GM12874 (cell line): Measurements from ENCODE around the gene BBLN.

Source experiments
- CTCF ChIP-seq: IDR thresholded peaks from 2 replicates; pipeline ENCODE4 v1.5.1; 2011; ENCODE audit warnings: low read depth, mild to moderate bottlenecking, control low read depth, low read length, moderate library complexity; ENCODE audit not compliant: insufficient read depth

Gene BBLN

GRCh38 chr9:128153060-128153946 lies 6.8 kb upstream of the BBLN start:
- no peak for TF ChIP-seq CTCF

- no peak for TF ChIP-seq CTCF
These were observed 5.9 kb upstream of the BBLN start for GRCh38 chr9:128153947-128154695.

GRCh38 chr9:128155736-128156500 lies 4.1 kb upstream of the BBLN start:
- TF ChIP-seq CTCF: no peak

DNA sequence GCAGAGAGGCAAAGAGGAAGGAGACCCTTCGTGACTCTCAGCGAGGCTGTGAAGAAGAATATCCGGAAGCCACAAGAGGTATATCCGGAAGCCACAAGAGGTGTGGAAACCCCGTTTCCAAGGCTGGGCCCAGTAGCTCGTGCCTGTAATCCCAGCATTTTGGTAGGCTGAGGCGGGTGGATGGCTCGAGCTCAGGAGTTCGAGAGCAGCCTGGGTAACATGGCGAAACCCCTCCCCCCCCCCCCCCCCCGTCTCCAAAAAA lies 612 bp upstream of the BBLN start:
- TF ChIP-seq CTCF: no peak

DNA sequence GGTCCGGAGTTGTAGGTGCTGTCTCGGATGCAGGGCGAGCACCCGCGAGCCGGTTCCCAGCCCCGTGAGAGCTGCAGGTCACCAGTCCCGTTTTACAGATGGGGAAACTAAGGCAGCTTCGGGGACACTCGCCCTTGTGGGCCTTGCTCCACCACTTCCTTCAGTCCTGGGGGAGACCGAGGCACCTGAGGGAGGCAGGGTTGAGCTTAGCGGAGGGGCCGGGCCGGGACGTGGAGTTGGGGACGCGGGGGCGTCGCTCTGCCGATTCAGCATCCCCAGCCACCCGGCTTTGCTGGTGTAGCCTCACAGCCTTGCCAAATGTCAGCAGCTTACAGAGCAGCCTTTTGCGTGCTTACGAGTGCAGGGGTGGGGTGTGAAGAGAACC lies 530 bp downstream of the BBLN start:
- TF ChIP-seq CTCF: no peak

DNA sequence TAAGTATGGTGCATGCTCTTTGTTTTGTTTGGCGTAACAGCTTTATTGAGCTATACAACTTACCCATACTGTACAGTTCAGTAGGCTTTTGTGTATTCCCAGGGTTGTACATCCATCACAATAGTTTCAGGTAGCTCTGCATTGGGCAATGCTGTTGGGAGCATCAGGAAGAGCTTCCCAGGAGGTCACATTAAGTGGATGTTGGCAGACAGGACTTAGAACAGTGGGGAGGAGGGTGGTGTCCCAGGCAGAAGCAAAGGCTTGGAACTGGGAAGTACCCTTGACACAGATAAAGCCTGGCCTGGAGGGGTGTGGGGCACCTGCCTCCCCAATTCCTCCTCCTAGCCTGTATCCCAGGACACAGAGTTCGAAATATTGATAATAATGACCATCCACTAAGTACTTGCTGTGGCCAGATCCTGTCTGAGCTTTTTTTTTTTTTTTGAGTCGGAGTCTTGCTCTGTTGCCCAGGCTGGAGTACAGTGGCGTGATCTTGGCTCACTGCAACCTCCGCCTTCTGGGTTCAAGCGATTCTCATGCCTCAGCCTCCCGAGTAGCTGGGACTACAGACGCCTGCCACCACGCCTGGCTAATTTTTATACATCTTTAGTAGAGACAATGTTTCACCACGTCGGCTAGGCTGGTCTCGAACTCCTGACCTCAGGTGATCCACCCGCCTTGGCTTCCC lies 1.3 kb downstream of the BBLN start:
- no peak for TF ChIP-seq CTCF
